Stimulated activated CD8-positive, alpha-beta memory T cell treated with anti-CD3 and anti-CD28 coated beads, Interleukin-15, amount 100 ng/mL, for 48 hours (primary cell): ENCODE measurements around the gene GAK.

Experiments used
- DNase-seq, 2 donors: peaks; one replicate each; pipeline ENCODE4 v3.0.0-alpha.2; 2020; ENCODE audit warnings: low read depth in 2 of 2

GAK gene

DNA sequence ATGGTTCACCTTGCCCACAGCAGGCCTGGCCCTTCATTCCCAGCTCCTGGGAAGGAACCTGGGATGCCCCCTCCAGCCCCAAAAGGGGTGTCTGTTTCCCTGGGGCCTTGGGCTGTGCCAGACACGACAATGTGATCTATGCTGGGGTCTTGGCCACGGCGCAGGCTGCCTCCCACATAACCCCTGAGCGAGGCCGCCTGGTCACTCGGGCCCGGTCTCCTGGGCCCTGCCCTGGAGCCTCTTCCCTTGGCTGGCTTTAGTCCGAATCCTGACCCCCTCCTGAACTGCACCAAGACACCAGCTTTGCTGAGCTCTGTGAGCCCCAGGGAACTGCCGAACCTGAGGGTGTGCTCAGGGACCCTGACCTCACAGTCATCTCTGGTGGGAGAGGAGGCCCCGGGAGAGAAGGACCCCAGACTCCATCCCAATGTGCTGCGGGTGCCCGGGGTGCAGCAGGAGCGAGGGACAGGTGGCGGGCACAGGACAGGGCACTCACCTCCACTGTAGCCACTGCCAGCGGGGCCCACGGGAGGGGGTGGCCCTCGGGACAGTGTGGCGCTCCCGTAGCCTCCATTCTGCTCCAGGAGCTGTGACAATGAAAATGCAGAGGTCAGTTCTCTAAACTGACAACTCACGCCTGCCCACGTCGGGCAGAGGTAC lies 42.0 kb downstream of the GAK start:
- no peak for DNase-seq

DNA sequence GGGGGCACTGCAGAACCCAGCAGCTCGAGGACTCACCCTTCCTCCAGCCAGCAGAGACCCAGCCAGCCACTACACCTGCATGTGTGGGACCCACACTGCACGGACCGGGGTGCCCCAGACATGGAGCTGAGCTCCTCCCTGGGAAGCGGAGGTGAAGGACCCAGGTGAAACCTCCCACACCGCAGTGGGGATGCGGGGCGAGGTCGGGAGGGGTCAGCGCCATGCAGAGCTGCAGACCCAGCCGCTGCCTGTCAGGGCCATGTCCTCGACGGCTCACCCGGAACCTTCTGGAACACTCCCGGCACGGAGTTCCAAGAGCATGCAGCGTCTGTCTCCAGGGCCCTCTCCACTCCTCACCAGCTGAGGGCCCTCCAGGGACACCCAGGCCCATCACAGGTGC lies 42.6 kb downstream of the GAK start:
- DNase-seq = no peak

DNA sequence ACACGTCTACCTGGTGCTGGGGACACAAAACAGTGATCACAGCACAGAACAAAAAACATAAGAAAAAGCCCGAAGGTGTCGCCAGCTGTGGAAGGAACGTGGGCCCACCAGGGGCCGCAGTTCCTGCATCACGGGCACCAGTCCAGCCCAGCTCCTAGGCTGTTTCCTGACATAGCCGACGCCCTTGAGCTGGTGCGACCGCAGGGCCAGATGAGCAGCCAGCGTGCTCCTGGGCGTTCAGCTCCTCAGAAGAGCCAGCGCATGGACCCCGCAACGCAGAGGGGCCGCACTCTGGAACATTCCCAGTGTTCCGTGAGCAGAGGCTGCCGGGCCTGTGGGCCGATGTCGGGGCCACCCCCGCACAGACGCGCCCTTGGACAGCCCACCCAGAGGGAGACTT lies 44.1 kb downstream of the GAK start:
- DNase-seq = no peak

DNA sequence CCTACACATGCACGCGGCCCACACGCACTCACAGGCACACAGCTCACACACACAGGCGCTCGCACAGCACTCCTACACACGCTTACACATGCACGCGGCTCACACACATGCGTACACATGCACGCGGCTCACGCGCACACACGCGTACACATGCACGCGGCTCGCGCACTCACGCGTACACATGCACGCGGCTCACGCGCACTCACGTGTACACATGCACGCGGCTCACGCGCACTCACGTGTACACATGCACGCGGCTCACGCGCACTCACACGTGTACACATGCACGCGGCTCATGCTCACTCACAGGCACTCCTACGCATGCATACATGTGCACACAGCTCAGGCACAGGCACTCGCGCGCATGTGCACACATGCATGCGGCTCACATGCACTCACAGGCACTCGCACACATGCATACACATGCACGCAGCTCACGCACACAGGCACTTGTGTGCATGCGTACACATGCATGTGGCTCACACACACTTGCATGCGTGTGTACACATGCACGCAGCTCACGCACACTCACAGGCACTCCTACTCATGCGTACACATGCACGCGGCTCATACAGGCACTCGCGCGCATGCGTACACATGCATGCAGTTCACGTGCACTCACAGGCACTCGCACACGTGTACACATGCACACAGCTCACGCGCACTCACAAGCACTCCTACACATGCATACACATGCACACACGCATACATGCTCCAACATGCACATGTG lies 44.9 kb downstream of the GAK start:
- DNase-seq = no peak

DNA sequence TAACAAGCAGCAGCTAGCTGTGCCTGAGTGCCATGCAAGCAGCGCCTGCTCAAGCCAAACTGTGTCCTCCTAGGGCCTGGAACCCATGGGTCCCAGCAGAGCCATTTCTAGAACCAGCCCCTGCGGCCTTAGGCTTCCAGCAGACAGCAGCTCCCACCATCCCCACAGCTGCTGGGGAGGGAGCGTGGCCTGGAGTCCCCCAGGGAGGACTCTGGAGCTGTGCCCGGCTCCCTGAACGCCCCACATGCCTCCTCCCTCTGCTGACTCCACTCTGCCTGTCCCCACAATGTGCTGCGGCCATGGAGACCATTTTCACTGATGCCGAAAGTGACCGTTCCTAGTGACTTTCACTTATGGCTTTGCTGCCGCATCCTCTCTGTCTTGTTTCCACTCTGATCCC lies 45.9 kb downstream of the GAK start:
- no peak for DNase-seq

DNA sequence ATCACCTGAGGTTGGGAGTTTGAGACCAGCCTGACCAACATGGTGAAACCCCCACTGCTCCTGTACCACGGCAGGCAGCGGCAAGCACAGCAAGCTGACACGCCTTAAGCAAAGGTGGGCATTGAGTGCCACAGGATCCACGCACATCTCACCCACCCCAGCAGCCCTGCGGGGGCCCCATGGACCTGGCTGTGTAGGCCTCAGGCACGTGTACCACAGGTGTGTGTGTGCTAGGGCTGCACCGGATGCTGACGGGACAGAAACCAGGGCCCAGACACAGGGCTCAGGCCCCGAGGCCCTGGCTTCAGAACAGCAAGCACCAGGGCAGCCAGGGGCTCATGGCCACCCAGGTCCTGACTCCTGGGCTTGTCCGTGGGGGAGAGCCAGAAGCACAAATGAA lies 46.8 kb downstream of the GAK start:
- no peak for DNase-seq

DNA sequence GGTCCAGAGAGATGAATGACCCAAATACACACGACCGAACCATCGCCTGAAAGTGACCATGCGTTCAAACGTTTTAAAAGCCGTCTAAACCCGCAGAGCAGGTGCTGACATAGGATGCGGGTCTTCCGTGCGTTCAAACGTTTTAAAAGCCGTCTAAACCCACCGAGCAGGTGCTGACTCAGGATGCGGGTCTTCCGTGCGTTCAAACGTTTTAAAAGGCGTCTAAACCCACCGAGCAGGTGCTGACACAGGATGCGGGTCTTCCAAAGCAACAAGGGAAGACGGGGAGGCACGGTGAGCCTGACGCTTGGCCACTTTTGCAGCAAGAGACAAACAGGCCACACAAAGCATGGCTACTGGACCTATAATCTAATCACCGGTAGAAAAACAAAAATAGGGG lies 47.2 kb downstream of the GAK start:
- no peak for DNase-seq

DNA sequence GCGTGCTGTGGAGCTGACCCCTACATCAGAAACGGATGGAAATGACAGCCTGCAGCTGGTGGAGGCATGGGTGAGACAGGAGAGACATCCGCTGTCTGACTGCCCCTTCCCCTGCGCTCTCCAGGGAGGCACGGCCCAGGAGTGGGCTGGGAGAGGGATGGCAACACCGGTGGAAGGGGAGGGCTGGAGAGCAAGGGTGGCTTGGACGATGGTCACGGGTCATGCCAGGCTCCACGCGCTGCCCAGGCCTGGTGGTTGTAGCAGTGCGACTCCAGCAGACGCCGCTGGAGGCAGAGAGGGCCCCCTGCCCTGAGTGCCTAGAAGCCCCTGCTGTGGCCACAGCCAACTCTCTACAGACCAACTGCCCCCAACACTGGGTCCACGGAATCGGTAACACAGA lies 47.9 kb downstream of the GAK start:
- no peak for DNase-seq

DNA sequence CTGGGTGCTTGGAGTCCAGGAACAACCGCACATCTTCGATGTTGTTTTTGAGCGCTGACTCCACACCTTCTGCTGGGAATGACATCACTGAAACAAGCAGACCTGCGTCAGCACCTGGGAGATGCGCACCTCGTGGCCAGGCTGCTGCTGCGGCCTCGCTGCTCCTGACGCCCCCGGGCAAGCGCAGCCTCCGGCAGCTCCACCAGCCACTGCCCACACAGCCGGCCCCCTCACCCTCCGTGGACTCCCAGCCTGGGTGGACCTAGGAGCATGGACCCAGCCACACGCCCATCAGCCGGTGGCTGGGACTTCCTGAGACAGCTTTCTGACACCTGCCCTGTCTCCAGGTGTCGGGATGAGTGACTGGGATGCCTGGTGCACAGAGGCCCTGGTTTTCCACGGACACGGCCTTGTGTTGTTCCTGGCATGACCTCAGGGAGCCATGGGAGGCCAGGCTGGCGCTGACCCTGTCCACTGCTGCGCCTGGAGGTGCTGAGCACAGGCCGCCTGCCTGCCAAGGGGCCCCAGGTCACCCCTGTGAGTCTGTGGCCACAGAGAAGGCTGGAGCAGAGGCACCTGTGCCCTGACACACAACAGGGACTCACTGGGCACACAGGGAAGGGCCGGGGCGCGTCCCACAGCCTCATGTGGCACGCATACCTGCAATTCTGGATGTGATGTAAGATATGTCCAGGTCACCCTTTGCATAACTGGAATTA lies 48.6 kb downstream of the GAK start:
- DNase-seq = no peak

DNA sequence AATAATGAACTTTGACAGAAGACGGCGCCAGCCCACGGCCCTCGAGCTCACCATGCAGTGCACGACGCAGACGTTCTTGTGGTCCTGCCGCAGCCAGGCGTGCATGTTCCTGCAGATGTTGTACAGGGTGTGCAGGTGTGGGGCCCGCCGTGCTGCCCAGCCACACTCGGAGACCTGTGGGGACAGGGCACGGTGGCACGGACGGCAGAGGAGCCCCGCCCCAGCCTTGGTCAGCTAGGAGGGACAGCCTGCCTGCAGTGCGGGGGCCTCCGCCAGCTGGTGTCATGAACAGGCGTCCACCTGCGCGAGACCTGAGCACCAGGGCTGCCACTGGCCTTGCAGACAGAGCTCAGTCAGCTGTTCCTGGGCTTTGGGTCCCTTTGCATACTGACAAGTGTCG lies 49.5 kb downstream of the GAK start:
- no peak for DNase-seq

DNA sequence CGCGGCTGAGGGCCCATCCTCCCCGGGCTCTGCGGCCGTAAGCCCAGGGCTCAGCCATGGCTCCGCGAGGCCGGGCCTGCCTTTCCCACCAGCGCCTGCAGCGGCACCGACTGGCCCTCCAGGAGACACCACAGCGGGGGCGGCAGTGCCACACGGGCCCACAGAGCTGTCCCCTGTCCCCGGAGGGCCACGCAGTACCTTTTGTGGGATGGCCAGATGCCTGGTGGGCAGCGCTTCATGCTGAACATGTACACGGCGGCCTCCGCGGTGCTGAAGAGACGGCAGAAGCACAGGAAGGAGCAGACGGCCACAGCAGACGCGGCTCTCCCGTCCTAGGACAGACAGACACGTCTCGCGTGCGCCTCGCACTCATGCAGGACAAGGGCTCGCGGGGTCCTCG lies 50.4 kb downstream of the GAK start:
- DNase-seq = no peak

DNA sequence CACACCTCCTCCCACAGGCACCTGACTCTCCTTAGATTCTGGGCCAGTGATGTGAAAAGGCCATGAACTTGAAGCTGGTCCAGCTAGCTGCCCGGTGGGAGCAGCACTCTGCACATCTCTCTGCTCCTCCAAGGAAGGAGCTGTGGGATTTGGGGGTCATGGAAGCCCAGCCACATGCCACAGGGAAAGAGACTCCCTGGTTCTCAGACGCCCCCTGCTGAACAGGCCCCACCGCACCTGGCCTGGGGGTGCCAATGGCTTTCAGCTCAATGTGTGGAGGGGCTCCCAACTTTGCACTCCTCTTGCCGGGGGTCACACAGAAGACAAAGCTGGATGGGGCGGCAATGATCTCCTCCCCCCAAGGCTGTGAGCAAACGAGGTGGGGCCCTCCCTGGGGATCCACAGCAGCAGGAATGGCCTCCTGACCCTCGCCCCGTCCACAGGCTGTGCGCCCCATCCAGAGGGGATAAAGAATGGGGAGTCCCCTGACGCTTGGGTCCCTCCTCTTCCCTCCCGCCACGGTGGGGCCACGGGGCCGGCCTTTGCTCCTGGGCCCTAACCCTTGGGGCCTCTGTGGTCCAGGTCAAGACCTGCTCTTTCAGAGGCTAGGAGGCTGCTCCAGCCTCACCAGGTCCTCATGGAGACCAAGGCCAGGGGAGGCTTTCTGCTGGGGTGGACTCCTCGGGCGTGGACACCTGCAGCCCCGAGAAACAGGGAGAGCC lies 51.3 kb downstream of the GAK start:
- DNase-seq = no peak

DNA sequence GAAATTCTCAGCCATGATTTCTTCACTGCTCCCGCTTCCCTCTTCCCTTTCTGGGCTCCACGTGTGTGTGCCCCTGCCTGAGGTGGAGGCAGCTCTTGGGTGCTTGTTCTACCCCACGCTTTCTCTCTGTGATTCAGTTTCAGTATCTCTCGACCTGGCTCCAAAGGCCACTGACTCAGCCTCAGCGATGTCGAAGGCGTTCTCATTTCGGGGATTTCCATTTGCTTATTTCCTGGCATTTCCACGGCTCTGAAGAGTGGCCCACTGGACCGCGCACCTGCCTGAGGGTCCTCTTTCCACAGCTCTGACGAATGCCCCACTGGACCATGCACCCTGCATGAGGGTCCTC lies 52.4 kb downstream of the GAK start:
- peak; percentile 61 to 64 for DNase-seq

DNA sequence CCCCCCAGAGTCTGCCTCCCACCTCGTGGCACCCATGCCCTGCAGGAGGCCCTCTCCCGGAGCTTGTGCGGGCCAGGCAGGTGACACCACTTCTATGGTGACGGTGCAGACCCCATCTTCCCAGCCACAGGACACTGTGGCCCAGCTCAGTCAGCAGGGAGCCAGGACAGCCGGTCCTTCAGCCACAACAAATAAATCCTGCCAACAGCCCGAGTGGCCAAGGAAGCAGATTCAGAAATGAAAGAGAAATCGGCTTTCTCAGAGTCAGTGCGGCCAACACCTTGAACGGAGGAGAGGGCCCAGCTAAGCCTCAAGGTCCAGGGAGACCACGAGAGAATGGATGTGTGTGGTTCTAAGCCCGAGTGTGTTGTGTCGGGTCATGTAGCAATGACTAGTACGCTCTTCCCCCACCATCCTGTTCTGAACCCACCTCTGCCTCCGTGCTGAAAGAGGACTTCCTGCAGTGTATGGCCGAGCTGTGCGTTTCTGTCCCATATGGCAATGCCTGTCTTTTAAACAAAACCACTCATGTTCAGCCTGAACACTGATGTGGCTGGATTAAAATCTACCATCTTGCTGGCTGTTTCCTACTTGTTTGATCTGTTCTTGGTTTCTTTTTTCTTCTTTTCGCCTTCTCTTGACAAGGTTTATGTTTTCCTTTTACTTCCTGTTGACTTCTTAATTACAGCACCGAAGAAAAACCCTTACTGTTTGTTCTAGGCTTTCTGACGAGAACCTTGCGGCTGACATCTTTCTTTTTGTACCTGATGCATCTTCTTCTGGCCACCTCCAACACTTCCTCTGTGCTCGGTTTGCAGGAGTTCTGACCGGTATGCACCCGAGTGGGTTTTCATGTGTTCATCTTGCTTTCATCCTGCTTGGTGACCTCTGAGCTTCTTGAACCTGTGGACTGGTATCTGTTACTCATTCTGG lies 53.1 kb downstream of the GAK start:
- peak in 1 of 2 donors; percentile 28 for DNase-seq

DNA sequence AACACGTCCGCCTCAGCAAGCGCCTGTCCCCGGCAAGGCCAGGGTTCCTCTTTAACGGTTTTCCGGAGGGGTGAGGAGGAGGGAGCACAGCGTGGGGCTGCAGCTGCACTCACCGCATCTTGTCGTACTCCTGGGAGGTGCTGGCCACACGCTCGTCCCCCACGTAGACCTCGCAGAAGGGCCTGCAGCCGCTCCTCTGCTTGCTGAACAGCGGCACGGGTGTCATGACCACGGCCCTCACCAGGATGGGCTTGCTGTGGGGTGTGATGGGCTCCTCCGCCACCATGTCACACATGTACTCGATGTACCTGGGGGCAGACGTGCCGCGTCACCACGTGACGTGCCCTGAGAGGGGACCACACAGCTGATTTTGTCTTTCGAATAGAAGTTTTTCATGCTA lies 54.6 kb downstream of the GAK start:
- no peak for DNase-seq

DNA sequence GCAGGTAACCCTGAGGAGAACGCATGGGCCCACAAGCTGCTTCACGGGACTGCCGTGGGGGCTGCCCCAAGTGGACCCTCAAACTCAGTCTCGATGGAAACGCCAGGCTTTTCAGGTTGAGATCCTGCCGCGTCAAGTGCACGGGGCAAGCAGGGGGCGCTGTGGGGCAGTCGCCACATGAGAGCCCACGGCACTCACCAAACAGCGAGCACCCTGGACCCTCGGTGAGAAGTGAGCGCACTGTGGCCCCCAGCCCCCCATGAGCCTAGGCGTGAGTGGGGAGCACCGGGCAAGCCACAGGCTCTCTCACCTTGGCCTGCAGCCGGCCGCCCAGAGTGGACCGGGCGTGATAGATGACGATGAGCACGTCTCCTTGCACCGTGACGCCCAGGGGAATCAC lies 55.3 kb downstream of the GAK start:
- no peak for DNase-seq

DNA sequence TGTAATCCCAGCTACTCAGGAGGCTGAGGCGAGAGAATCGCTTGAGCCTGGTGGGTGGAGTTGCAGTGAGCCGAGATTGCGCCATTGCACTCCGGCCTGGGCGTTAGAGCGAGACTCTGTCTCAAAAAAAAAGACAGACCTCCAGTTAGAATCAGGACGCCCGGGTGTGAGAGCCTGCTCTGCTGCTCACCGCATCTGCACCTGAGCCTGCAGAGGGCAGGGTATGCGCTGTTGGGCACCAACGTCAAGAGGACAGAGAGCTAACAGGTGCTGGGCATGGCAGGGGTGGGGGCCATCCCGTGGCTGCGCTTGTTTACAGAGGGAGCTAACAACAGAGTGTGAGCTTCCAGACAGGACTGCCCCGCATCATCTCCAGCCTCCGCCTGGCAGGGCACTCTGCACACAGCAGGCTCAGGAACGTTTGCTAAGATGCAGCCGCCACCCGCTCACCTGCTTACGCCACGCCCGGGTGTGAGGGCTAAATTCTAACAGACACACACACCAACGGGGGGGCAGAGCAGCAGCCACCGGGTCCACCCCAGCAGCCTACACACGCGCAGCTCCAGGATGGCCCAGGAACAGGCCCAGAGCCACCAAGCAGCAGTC lies 56.2 kb downstream of the GAK start:
- no peak for DNase-seq

DNA sequence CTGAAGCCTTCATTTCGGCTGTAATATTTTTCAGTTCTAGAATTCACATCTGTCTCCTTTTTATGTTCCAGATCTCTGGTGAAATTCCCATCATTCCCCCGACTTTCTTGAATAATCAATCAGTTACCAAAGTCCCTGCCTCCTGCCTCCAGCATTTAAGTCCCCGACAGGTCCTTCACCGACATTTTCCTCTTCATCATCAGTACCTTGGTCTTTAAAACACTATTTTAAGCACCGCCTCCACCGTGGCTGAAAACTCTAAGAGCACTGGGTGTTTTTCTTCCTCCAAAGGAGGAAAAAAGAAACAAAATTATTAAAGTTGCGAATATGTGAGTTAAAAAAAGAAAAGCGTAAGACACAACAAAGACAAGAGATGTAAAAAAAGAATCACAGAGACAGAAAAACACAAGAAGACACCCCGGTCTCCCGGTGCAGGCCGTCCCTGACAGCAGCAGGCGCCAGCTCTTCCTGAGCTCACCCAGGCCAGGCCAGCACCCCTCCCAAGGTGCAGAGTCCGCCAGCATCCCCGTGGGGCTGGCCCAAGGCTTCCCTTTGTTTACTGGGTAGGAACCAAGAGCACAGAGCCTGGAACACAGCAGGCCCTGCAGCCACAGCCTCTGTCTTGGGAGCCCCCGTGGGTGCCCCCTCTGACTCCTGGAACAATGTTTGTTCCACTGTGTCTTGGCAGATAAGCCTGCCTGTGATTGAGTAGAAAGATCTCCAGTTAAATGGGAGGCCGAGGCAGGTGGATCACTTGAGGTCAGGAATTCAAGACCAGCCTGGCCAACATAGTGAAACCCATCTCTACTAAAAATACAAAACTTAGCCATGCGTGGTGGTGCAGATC lies 56.9 kb downstream of the GAK start:
- DNase-seq = no peak

DNA sequence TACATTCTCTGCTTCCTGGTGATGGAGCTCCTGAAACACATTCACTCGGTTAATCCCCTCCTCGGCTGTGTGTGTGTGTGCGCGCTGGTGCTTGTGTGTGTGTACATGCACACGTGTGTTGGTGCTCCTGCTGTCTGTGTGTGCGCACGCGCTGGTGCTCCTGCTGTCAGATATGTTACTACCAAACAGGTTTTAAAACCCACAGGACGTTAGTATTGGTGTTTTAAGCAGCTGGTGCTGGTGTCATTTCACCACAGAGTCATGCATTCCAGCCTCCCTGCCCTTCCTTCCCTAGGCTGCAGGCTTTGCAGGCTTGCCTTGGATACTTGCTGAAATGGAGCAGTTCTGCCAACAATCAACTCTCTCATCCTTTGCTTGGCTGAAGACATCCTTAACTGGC lies 58.1 kb downstream of the GAK start:
- no peak for DNase-seq
